Measurements from ENCODE around the gene RSPO1. TPM values are rescaled to one million over a fixed set of nuclear protein-coding genes. Genes with fewer than 3 reads are reported as not detected.

The RSPO1 gene
- total and polyA plus RNA-seq, 4 donors, result 0.06 to 0.14 (median 0.08) TPM; not detected in 1

DNA sequence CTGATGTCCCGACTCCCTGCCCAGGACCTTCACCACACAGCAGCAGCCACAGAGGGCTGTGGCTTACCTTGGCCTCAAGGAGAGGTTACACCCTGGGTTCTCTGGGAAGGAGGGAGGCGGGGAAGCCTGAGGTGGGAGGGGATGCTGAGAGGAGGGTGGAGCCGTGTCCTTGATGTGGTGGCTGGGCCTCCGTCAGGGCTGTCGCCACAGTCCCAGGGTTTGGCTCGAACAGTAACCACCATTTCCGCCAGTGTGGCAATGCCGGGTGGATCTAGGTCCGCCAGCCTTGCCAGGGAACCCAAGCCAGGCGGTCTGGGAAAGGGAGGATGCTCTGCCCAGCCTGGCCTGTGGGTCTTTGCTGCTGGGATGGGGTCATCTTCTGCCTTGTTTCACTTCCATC is 39.2 kb upstream of the RSPO1 start:
- TF ChIP-seq HNF4G (IDR thresholded peaks at IDR 0.05) (no peak), CTCF (IDR thresholded peaks at IDR 0.05; ENCODE audit: low read depth, low read length, missing input control) (no peak), MAX (IDR thresholded peaks at IDR 0.05) (no peak), GABPA (IDR thresholded peaks at IDR 0.05 in 1 of 2, conservative IDR thresholded peaks at IDR 0.05 in 1 of 2) (no peak), JUND (IDR thresholded peaks at IDR 0.05) (no peak), SP1 (IDR thresholded peaks at IDR 0.05) (no peak), YY1 (IDR thresholded peaks at IDR 0.05) (no peak), FOXA2 (IDR thresholded peaks at IDR 0.05) (no peak), RXRA (IDR thresholded peaks at IDR 0.05) (no peak), RAD21 (IDR thresholded peaks at IDR 0.05) (no peak), TAF1 (conservative IDR thresholded peaks at IDR 0.05) (no peak), FOXA1 (IDR thresholded peaks at IDR 0.05) (no peak)
- TF ChIP-seq, protein P1, sequence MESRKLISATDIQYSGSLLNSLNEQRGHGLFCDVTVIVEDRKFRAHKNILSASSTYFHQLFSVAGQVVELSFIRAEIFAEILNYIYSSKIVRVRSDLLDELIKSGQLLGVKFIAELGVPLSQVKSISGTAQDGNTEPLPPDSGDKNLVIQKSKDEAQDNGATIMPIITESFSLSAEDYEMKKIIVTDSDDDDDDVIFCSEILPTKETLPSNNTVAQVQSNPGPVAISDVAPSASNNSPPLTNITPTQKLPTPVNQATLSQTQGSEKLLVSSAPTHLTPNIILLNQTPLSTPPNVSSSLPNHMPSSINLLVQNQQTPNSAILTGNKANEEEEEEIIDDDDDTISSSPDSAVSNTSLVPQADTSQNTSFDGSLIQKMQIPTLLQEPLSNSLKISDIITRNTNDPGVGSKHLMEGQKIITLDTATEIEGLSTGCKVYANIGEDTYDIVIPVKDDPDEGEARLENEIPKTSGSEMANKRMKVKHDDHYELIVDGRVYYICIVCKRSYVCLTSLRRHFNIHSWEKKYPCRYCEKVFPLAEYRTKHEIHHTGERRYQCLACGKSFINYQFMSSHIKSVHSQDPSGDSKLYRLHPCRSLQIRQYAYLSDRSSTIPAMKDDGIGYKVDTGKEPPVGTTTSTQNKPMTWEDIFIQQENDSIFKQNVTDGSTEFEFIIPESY (IDR thresholded peaks at IDR 0.05), result no peak
- 56% methylated on average over 10 of the region's 10 CpGs for WGBS
- Histone ChIP-seq H3K36me3 (ENCODE audit: control insufficient read depth in 4 of 4, insufficient read depth in 3 of 4, low read depth in 1 of 4, low read length in 3 of 4) (no peaks in the 10 kb centered on the region), H3K9ac (ENCODE audit: low read depth in 1 of 2, low read length in 2 of 2) (no peak overlapping the region), H3K27ac (ENCODE audit: low read depth in 1 of 2, low read length in 2 of 2) (no peak overlapping the region), H3K9me3 (ENCODE audit: control insufficient read depth in 4 of 4, low read length in 3 of 4) (no peaks in the 10 kb centered on the region), H3K27me3 (ENCODE audit: control insufficient read depth in 4 of 4, insufficient read depth in 4 of 4, low read length in 3 of 4) (peaks cover 0 to 3% (median 0%) of the 10 kb centered on the region in 4 donors), H3K4me3 (ENCODE audit: low read depth in 1 of 3, low read length in 3 of 3) (no peak overlapping the region), H3K4me1 (ENCODE audit: control insufficient read depth in 4 of 4, insufficient read depth in 4 of 4, low read length in 3 of 4) (no peaks in the 10 kb centered on the region)
- no peak for DNase-seq (ENCODE audit: low spot score)

- no peak overlapping the region for H3K9ac ChIP-seq (ENCODE audit: low read depth in 1 of 2, low read length in 2 of 2)
- H3K27ac ChIP-seq (ENCODE audit: low read depth in 1 of 2, low read length in 2 of 2), result no peak overlapping the region
- 67% methylated on average over 9 of the region's 9 CpGs for WGBS
- no peaks in the 10 kb centered on the region for H3K9me3 ChIP-seq (ENCODE audit: control insufficient read depth in 4 of 4, low read length in 3 of 4)
- H3K36me3 ChIP-seq (ENCODE audit: control insufficient read depth in 4 of 4, insufficient read depth in 3 of 4, low read depth in 1 of 4, low read length in 3 of 4), result no peaks in the 10 kb centered on the region
- no peak for DNase-seq (ENCODE audit: low spot score)
- peaks cover 0 to 5% (median 0%) of the 10 kb centered on the region in 4 donors for H3K27me3 ChIP-seq (ENCODE audit: control insufficient read depth in 4 of 4, insufficient read depth in 4 of 4, low read length in 3 of 4)
- H3K4me3 ChIP-seq (ENCODE audit: low read depth in 1 of 3, low read length in 3 of 3), result no peak overlapping the region
- TF ChIP-seq JUND (IDR thresholded peaks at IDR 0.05), result no peak
- no peak for TF ChIP-seq RXRA (IDR thresholded peaks at IDR 0.05)
- TF ChIP-seq RAD21 (IDR thresholded peaks at IDR 0.05), result no peak
- TF ChIP-seq TAF1 (conservative IDR thresholded peaks at IDR 0.05), result no peak
- no peak for TF ChIP-seq ATF3 (IDR thresholded peaks at IDR 0.05)
- TF ChIP-seq HNF4A (conservative IDR thresholded peaks at IDR 0.05), result no peak
- no peak for TF ChIP-seq CTCF (IDR thresholded peaks at IDR 0.05; ENCODE audit: low read depth, low read length, missing input control)
- no peak for TF ChIP-seq HNF4G (IDR thresholded peaks at IDR 0.05)
- no peak for TF ChIP-seq GABPA (IDR thresholded peaks at IDR 0.05 in 1 of 2, conservative IDR thresholded peaks at IDR 0.05 in 1 of 2)
- TF ChIP-seq FOXA2 (IDR thresholded peaks at IDR 0.05), result no peak
- H3K4me1 ChIP-seq (ENCODE audit: control insufficient read depth in 4 of 4, insufficient read depth in 4 of 4, low read length in 3 of 4), result no peaks in the 10 kb centered on the region
These were observed 37.6 kb upstream of the RSPO1 start for GRCh38 chr1:37672136-37672870.

Data from liver (tissue), 9 donors.